Activated CD4-positive, alpha-beta T cell treated with anti-CD3 and anti-CD28 coated beads for 48 hours (primary cell): ENCODE results near the gene DNAH10.

Experiments
- DNase-seq: peaks from one replicate; pipeline ENCODE4 v3.0.0-alpha.2; 2020

DNAH10 gene

DNA sequence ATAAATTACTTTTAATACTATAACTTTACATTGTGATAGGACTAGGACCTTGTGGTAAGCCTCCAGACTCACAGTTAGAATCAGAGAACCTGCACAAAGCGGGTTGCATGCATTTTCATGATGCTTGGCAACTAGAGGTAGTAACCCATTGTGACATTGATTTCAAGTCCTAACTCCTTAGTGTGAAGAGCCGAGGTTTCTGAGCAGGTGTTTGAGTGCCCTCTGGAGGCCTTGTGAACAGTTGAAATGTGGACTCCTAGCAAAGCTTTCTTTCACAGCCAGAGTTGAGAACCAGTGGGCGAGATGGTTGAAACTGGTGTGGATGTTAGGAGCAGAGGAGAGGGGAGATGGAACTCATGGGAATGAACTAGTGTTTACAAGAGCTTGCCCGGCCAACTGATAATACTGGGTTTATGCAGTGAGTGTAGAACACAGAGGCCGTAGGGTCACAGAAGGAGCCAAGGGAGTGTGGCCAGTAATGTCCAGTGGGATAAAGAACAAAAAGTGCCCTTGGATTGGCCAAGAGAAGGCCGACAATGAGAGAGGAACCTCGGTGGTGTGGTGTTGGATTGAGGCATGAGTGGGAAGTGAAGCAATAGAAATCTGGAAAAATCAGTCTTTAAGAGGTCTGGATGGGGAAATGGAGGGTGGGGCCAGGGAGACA lies 221.9 kb downstream of the DNAH10 start:
- peak; percentile 43 for DNase-seq

DNA sequence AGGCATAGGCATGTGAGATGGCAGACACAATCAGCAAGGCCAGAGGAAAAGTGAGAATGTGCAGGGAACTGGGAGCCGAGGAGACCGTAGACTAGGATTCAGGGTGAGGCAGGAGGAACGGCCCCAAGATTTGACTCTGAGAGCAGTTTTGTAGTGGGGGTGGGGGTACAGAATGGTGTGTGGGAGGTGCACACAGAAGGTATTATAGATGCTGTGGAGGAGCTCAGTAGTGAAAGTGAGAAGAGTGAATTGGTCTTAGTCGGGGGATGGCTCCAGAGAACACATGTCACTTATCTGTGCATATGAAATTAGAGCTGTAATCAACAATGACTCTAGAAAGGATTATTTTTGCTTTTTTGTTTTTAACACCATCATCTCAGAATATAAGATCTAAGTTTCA lies 222.8 kb downstream of the DNAH10 start:
- no peak for DNase-seq
